Measurements from ENCODE around the gene SLC6A18.

The SLC6A18 gene

GRCh38 chr5:1229822-1230221 lies 4.6 kb downstream of the SLC6A18 start:
- TF ChIP-seq CTCF (IDR thresholded peaks at IDR 0.05; ENCODE audit: extremely low read depth, missing control alignments): no peak
- no peak for DNase-seq (ENCODE audit: low spot score)

GRCh38 chr5:1230551-1230950 lies 5.4 kb downstream of the SLC6A18 start:
- no peak for DNase-seq (ENCODE audit: low spot score)
- no peak for TF ChIP-seq CTCF (IDR thresholded peaks at IDR 0.05; ENCODE audit: extremely low read depth, missing control alignments)

GRCh38 chr5:1231354-1231905 lies 6.2 kb downstream of the SLC6A18 start:
- DNase-seq (ENCODE audit: low spot score): no peak
- TF ChIP-seq CTCF (IDR thresholded peaks at IDR 0.05; ENCODE audit: extremely low read depth, missing control alignments): no peak

GRCh38 chr5:1232780-1233179 lies 7.6 kb downstream of the SLC6A18 start:
- no peak for DNase-seq (ENCODE audit: low spot score)
- TF ChIP-seq CTCF (IDR thresholded peaks at IDR 0.05; ENCODE audit: extremely low read depth, missing control alignments): no peak

GRCh38 chr5:1235379-1235778 lies 10.2 kb downstream of the SLC6A18 start:
- no peak for TF ChIP-seq CTCF (IDR thresholded peaks at IDR 0.05; ENCODE audit: extremely low read depth, missing control alignments)
- DNase-seq (ENCODE audit: low spot score): no peak

- TF ChIP-seq CTCF (IDR thresholded peaks at IDR 0.05; ENCODE audit: extremely low read depth, missing control alignments): no peak
These were observed 10.7 kb downstream of the SLC6A18 start for GRCh38 chr5:1235838-1236237.

GRCh38 chr5:1239505-1240251 lies 14.5 kb downstream of the SLC6A18 start:
- TF ChIP-seq CTCF (IDR thresholded peaks at IDR 0.05; ENCODE audit: extremely low read depth, missing control alignments): no peak
- no peak for DNase-seq (ENCODE audit: low spot score)

More at GRCh38 chr5:1235838-1236237, 10.7 kb downstream of the SLC6A18 start:
- DNase-seq (ENCODE audit: low spot score): no peak

All from GM20000 (cell line).